ENCODE data around the gene SGK1. TPM values are rescaled to one million over a fixed set of nuclear protein-coding genes. Genes with fewer than 3 reads are reported as not detected.

Gene SGK1
- polyA plus RNA-seq, 1 donor from 2014 or later: 10.3 TPM

DNA sequence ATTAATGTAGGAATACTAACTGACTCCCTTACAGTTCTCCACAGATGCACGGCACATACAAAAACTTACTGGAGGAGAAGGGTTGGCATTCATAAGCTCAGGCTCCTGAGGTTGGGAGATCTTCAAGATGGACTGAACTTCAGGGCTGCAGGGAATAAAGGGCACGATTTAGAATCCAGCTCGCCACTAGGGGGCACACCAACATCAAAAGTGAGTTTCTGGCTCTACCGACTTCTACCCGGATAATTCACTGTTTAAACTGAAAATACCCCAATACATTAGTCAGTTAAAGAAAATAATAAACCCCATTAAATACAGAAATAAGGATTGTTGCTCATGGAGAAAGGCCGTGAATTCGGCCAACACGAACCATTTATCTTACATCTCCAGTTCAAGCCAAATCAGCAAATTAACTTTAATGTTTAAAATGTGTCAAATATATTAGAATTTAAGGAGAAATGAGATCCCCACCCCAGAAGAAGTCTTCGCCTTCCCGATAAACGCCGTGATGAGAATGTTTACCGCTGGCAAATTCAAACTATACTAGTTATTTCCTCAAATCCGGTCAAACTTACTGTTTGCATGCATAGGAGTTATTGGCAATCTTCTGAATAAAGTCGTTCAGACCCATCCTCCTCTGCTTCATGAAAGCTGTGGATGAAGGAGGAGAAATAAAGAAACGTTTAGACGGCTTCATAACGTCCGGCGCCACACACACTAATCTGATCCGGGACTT, 143.8 kb downstream of the SGK1 start:
- H3K9me3 ChIP-seq (ENCODE audit: low read length): no peaks in the 10 kb centered on the region
- peak overlapping the region; percentile 86 for H3K4me3 ChIP-seq (ENCODE audit: low read length)
- H2AFZ ChIP-seq (ENCODE audit: low read depth, low read length): no peak overlapping the region
- H3K9ac ChIP-seq (ENCODE audit: low read length): peak overlapping the region; percentile 69
- H4K20me1 ChIP-seq (ENCODE audit: insufficient read depth): no peaks in the 10 kb centered on the region
- no peaks in the 10 kb centered on the region for H3K79me2 ChIP-seq (replicated peaks; ENCODE audit: insufficient read depth, low read length)
- TF ChIP-seq TAF1 (IDR thresholded peaks at IDR 0.05; ENCODE audit: low read depth): no peak
- TF ChIP-seq, protein P1, sequence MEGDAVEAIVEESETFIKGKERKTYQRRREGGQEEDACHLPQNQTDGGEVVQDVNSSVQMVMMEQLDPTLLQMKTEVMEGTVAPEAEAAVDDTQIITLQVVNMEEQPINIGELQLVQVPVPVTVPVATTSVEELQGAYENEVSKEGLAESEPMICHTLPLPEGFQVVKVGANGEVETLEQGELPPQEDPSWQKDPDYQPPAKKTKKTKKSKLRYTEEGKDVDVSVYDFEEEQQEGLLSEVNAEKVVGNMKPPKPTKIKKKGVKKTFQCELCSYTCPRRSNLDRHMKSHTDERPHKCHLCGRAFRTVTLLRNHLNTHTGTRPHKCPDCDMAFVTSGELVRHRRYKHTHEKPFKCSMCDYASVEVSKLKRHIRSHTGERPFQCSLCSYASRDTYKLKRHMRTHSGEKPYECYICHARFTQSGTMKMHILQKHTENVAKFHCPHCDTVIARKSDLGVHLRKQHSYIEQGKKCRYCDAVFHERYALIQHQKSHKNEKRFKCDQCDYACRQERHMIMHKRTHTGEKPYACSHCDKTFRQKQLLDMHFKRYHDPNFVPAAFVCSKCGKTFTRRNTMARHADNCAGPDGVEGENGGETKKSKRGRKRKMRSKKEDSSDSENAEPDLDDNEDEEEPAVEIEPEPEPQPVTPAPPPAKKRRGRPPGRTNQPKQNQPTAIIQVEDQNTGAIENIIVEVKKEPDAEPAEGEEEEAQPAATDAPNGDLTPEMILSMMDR (IDR thresholded peaks at IDR 0.05; ENCODE audit: poor library complexity, severe bottlenecking): peak; percentile 91
- TF ChIP-seq SMC3 (conservative IDR thresholded peaks at IDR 0.05; ENCODE audit: poor library complexity): peak; percentile 96
- peak; percentile 94 for TF ChIP-seq RAD21 (conservative IDR thresholded peaks at IDR 0.05)
- H3K4me2 ChIP-seq (ENCODE audit: low read length): peak overlapping the region; percentile 59
- H3K36me3 ChIP-seq (ENCODE audit: insufficient read depth, low read length): no peaks in the 10 kb centered on the region
- H3K27me3 ChIP-seq (ENCODE audit: insufficient read depth, low read depth, low read length): peaks cover 34% of the 10 kb centered on the region
- no peaks in the 10 kb centered on the region for H3F3A ChIP-seq (ENCODE audit: insufficient read depth, low read length, poor library complexity, severe bottlenecking)
- no peak overlapping the region for H3K27ac ChIP-seq (ENCODE audit: low read length)
- no peaks in the 10 kb centered on the region for H3K9me2 ChIP-seq (ENCODE audit: insufficient read depth, low read length)

DNA sequence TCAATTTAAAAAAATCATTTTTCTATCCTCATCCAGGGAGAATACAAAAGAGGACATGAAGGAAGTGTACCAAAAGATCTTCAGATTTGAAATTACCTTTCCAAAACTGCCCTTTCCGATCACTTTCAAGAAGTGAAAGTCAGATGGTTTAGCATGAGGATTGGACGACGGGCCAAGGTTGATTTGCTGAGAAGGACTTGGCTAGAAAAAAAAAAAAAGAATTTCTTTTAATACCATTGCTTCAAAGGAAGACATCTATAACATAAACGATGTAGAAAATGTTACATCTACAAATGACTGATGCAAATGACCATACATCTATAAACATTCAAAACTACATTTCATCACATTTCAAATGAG, 144.6 kb downstream of the SGK1 start:
- H3K27me3 ChIP-seq (ENCODE audit: insufficient read depth, low read depth, low read length): peaks cover 29% of the 10 kb centered on the region
- no peaks in the 10 kb centered on the region for H3K9me3 ChIP-seq (ENCODE audit: low read length)
- H3K9me2 ChIP-seq (ENCODE audit: insufficient read depth, low read length): no peaks in the 10 kb centered on the region
- H3K79me2 ChIP-seq (replicated peaks; ENCODE audit: insufficient read depth, low read length): no peaks in the 10 kb centered on the region
- no peak overlapping the region for H2AFZ ChIP-seq (ENCODE audit: low read depth, low read length)
- H3K4me2 ChIP-seq (ENCODE audit: low read length): no peak overlapping the region
- H3K27ac ChIP-seq (ENCODE audit: low read length): no peak overlapping the region
- H3K9ac ChIP-seq (ENCODE audit: low read length): no peak overlapping the region
- H3K4me3 ChIP-seq (ENCODE audit: low read length): no peak overlapping the region
- no peaks in the 10 kb centered on the region for H3K36me3 ChIP-seq (ENCODE audit: insufficient read depth, low read length)
- H4K20me1 ChIP-seq (ENCODE audit: insufficient read depth): no peaks in the 10 kb centered on the region
- H3F3A ChIP-seq (ENCODE audit: insufficient read depth, low read length, poor library complexity, severe bottlenecking): no peaks in the 10 kb centered on the region
- TF ChIP-seq SMC3 (conservative IDR thresholded peaks at IDR 0.05; ENCODE audit: poor library complexity) (no peak), POLR2AphosphoS5 (IDR thresholded peaks at IDR 0.05) (no peak), REST (IDR thresholded peaks at IDR 0.05; ENCODE audit: borderline replicate concordance) (no peak), EP300 (conservative IDR thresholded peaks at IDR 0.05; ENCODE audit: poor library complexity, severe bottlenecking) (no peak), EZH2 (IDR thresholded peaks at IDR 0.05; ENCODE audit: borderline replicate concordance, insufficient read depth, low read length, poor library complexity, severe bottlenecking) (no peak), TAF1 (IDR thresholded peaks at IDR 0.05; ENCODE audit: low read depth) (no peak), MXI1 (conservative IDR thresholded peaks at IDR 0.05; ENCODE audit: poor library complexity, severe bottlenecking) (no peak), RAD21 (conservative IDR thresholded peaks at IDR 0.05) (no peak)
- TF ChIP-seq, protein P1 (IDR thresholded peaks at IDR 0.05; ENCODE audit: poor library complexity, severe bottlenecking): no peak
